Measurements from ENCODE around the gene AGAP1. TPM values are rescaled to one million over a fixed set of nuclear protein-coding genes. Genes with fewer than 3 reads are reported as not detected.

Gene AGAP1
- total RNA-seq, 1 donor from 2014 or later: 21.1 TPM

GRCh38 chr2:235651643-235652042 lies 157.8 kb downstream of the AGAP1 start:
- Histone ChIP-seq H3K4me3 (no peak overlapping the region), H3K27ac (no peak overlapping the region), H3K36me3 (no peaks in the 10 kb centered on the region), H3K9me3 (no peaks in the 10 kb centered on the region), H3K4me1 (no peaks in the 10 kb centered on the region), H3K27me3 (no peaks in the 10 kb centered on the region)
- no peak for TF ChIP-seq CTCF (IDR thresholded peaks at IDR 0.05)
- no peak for TF ChIP-seq POLR2A (IDR thresholded peaks at IDR 0.05)
- no peak for TF ChIP-seq POLR2AphosphoS5 (IDR thresholded peaks at IDR 0.05; ENCODE audit: insufficient read depth in 1 of 2, low read depth in 1 of 2)
- DNase-seq (ENCODE audit: extremely low spot score in 2 of 2): no peak
- intact Hi-C loops (cut with DNase I): no loop called here

- H3K4me3 ChIP-seq: no peak overlapping the region
Measured at GRCh38 chr2:235654103-235654813, 160.4 kb downstream of the AGAP1 start.

GRCh38 chr2:235658351-235659174 lies 164.7 kb downstream of the AGAP1 start:
- intact Hi-C loops (cut with DNase I): no loop called here
- Histone ChIP-seq H3K27me3 (no peaks in the 10 kb centered on the region), H3K4me3 (no peak overlapping the region), H3K36me3 (no peaks in the 10 kb centered on the region), H3K27ac (peak overlapping the region; percentile 14), H3K4me1 (peaks cover 36% of the 10 kb centered on the region), H3K9me3 (no peaks in the 10 kb centered on the region)
- TF ChIP-seq CTCF (IDR thresholded peaks at IDR 0.05) (no peak), POLR2AphosphoS5 (IDR thresholded peaks at IDR 0.05; ENCODE audit: insufficient read depth in 1 of 2, low read depth in 1 of 2) (no peak), POLR2A (IDR thresholded peaks at IDR 0.05) (no peak)
- DNase-seq (ENCODE audit: extremely low spot score in 2 of 2): no peak

More at GRCh38 chr2:235654103-235654813, 160.4 kb downstream of the AGAP1 start:
- Histone ChIP-seq H3K27ac (no peak overlapping the region), H3K27me3 (no peaks in the 10 kb centered on the region), H3K9me3 (no peaks in the 10 kb centered on the region), H3K36me3 (no peaks in the 10 kb centered on the region), H3K4me1 (peaks cover 8% of the 10 kb centered on the region)
- DNase-seq (ENCODE audit: extremely low spot score in 2 of 2): no peak
- TF ChIP-seq CTCF (IDR thresholded peaks at IDR 0.05): no peak
- TF ChIP-seq POLR2A (IDR thresholded peaks at IDR 0.05): no peak
- intact Hi-C loops (cut with DNase I): no loop called here

GRCh38 chr2:235659767-235660322 lies 166.0 kb downstream of the AGAP1 start:
- H3K4me1 ChIP-seq: peaks cover 36% of the 10 kb centered on the region
- peak overlapping the region; percentile 53 for H3K27ac ChIP-seq
- DNase-seq (ENCODE audit: extremely low spot score in 2 of 2): no peak
- H3K9me3 ChIP-seq: no peaks in the 10 kb centered on the region
- intact Hi-C loops (cut with DNase I): no loop called here
- no peaks in the 10 kb centered on the region for H3K27me3 ChIP-seq
- TF ChIP-seq CTCF (IDR thresholded peaks at IDR 0.05) (no peak), POLR2A (IDR thresholded peaks at IDR 0.05) (no peak), POLR2AphosphoS5 (IDR thresholded peaks at IDR 0.05; ENCODE audit: insufficient read depth in 1 of 2, low read depth in 1 of 2) (peak in 1 of 2 donors; percentile 53)
- no peaks in the 10 kb centered on the region for H3K36me3 ChIP-seq
- no peak overlapping the region for H3K4me3 ChIP-seq

Data from vagina (tissue), 2 donors.